ENCODE results near the gene SIGLEC10. TPM values are rescaled to one million over a fixed set of nuclear protein-coding genes. Genes with fewer than 3 reads are reported as not detected.
"Not testable (repeated sequence)": the region's sequence is repeated elsewhere in the genome, so short reads cannot be mapped to it uniquely, and the experiment has no call there.

SIGLEC10 gene
- not detected in 2 replicates for polyA plus RNA-seq (2011; rRNA removed)
- polyA plus RNA-seq (2012; cell fraction: cytosol; rRNA removed): not detected in 2 replicates
- not detected in 2 replicates for polyA plus RNA-seq (2012; cell fraction: nucleus; rRNA removed)
- polyA plus RNA-seq (2017; fragmentation: RNase III; extraction: RNeasy Plus Mini Kit Qiagen cat#74134 plus additional on column Dnase treatment): not detected in 3 replicates
- polyA minus RNA-seq (2011; rRNA and poly(A)+ RNA removed): not detected in 2 replicates

GRCh38 chr19:51417107-51417809, at the start of gene SIGLEC10:
Gene SIGLEC10, minus strand, starts transcription at chr19:51417642. Its CDS starts 61 bp downstream, at chr19:51417581.
- POLR2A ChIA-PET: no interaction called here
- H3K9me3 ChIP-seq: no peaks in the 10 kb centered on the region
- CTCF ChIA-PET: interaction anchor here (0.6 to 3.0 kb wide), 7 partner anchors 9 to 486 kb away, joined by 3 to 11 read pairs (median 7); no protein-coding TSS in a partner anchor
- H3K27ac ChIP-seq: no peak within 1 kb of the TSS
- no peak for TF ChIP-seq CBX8 (IDR thresholded peaks at IDR 0.05)
- no peak for ATAC-seq
- no peaks in the 10 kb centered on the region for H3K4me1 ChIP-seq
- no peak for FAIRE-seq
- WGBS (ENCODE audit: missing lambda C conversion rate): 46% methylated on average over 21 of the region's 21 CpGs
- no peak within 1 kb of the TSS for H3K4me3 ChIP-seq
- no peak within 1 kb of the TSS for H3K4me2 ChIP-seq
- DNase-seq (ENCODE audit: low read depth in 1 of 2, low spot score in 1 of 2): no peak

GRCh38 chr19:51466723-51467122, 49.3 kb upstream of the SIGLEC10 start:
- no peaks in the 10 kb centered on the region for H3K4me1 ChIP-seq
- H3K27ac ChIP-seq: no peak overlapping the region
- POLR2A ChIA-PET: no interaction called here
- WGBS (ENCODE audit: missing lambda C conversion rate): 7% methylated on average over 3 of the region's 3 CpGs
- FAIRE-seq (no peak), ATAC-seq (no peak), DNase-seq (ENCODE audit: low read depth in 1 of 2, low spot score in 1 of 2) (no peak)
- peaks cover 4% of the 10 kb centered on the region; the same call in 1 of the 3 replicates for H3K9me3 ChIP-seq
- no peak overlapping the region for H3K4me3 ChIP-seq
- no peak overlapping the region for H3K4me2 ChIP-seq
- CTCF ChIA-PET: interaction anchor here (1.0 to 1.2 kb wide), 2 partner anchors 30 to 191 kb away, joined by 4 to 6 read pairs; no protein-coding TSS in a partner anchor
- TF ChIP-seq MYC (IDR thresholded peaks at IDR 0.05; ENCODE audit: borderline replicate concordance, low read length) (no peak), BHLHE40 (IDR thresholded peaks at IDR 0.05; ENCODE audit: low read depth, low read length) (no peak), KDM1A (IDR thresholded peaks at IDR 0.05; ENCODE audit: low read depth) (no peak), PBX3 (IDR thresholded peaks at IDR 0.05) (no peak), NR3C1 (IDR thresholded peaks at IDR 0.05) (no peak), GATA3 (IDR thresholded peaks at IDR 0.05; ENCODE audit: borderline replicate concordance) (no peak), RAD21 (conservative IDR thresholded peaks at IDR 0.05 in 1 of 2, IDR thresholded peaks at IDR 0.05 in 1 of 2) (no peak), HOXA7 (CRISPR knock-in tag; IDR thresholded peaks at IDR 0.05) (no peak), CEBPB (IDR thresholded peaks at IDR 0.05) (no peak), POLR2AphosphoS2 (conservative IDR thresholded peaks at IDR 0.05; ENCODE audit: low read length) (no peak), EHF (CRISPR knock-in tag; IDR thresholded peaks at IDR 0.05) (no peak), CBX2 (IDR thresholded peaks at IDR 0.05; ENCODE audit: borderline replicate concordance, low read depth) (no peak), ZSCAN20 (CRISPR knock-in tag; IDR thresholded peaks at IDR 0.05) (no peak)

- 58% methylated on average over 15 of the region's 33 CpGs for WGBS (ENCODE audit: missing lambda C conversion rate)
- CTCF ChIA-PET; FAIRE-seq; DNase-seq (ENCODE audit: low read depth in 1 of 2, low spot score in 1 of 2); POLR2A ChIA-PET; H3K9me3 ChIP-seq; H3K4me3 ChIP-seq; H3K4me1 ChIP-seq; H3K4me2 ChIP-seq; H3K27ac ChIP-seq: not testable (repeated sequence)
- peak; percentile 20 to 27; a peak in 2 of 6 replicates for ATAC-seq
Observed at GRCh38 chr19:51463976-51464581, 46.6 kb upstream of the SIGLEC10 start.

- Histone ChIP-seq H3K4me1 (no peaks in the 10 kb centered on the region), H3K27ac (no peak overlapping the region), H3K4me2 (no peak overlapping the region), H3K9me3 (no peaks in the 10 kb centered on the region; the same call in 2 of the 3 replicates), H3K4me3 (no peak overlapping the region)
- TF ChIP-seq BCL3 (IDR thresholded peaks at IDR 0.05): no peak
- TF ChIP-seq ATOH8 (CRISPR knock-in tag; IDR thresholded peaks at IDR 0.05; ENCODE audit: low read depth): no peak
- TF ChIP-seq EHMT2 (IDR thresholded peaks at IDR 0.05; ENCODE audit: low read depth): no peak
- TF ChIP-seq NPAS2 (CRISPR knock-in tag; IDR thresholded peaks at IDR 0.05; ENCODE audit: borderline replicate concordance): no peak
- no peak for TF ChIP-seq ZC3H11A (IDR thresholded peaks at IDR 0.05)
- TF ChIP-seq BHLHE40 (IDR thresholded peaks at IDR 0.05; ENCODE audit: low read depth, low read length): no peak
- no peak for TF ChIP-seq JUNB (IDR thresholded peaks at IDR 0.05)
- no peak for TF ChIP-seq FOXS1 (CRISPR knock-in tag; IDR thresholded peaks at IDR 0.05)
- TF ChIP-seq NFE2L2 (conservative IDR thresholded peaks at IDR 0.05; ENCODE audit: low read length): no peak
- no peak for TF ChIP-seq POLR2A (IDR thresholded peaks at IDR 0.05; ENCODE audit: low read length)
- TF ChIP-seq GATA3 (IDR thresholded peaks at IDR 0.05; ENCODE audit: borderline replicate concordance): no peak
- TF ChIP-seq TFCP2L1 (CRISPR knock-in tag; IDR thresholded peaks at IDR 0.05): no peak
- no peak for TF ChIP-seq HOXB5 (CRISPR knock-in tag; IDR thresholded peaks at IDR 0.05)
- no peak for TF ChIP-seq HDAC2 (IDR thresholded peaks at IDR 0.05)
- no peak for TF ChIP-seq SREBF2 (IDR thresholded peaks at IDR 0.05)
- no peak for FAIRE-seq
- ChIA-PET POLR2A (no interaction called here), CTCF (interaction anchor here (1.1 to 1.7 kb wide), 2 partner anchors 11 to 194 kb away, joined by 4 to 17 read pairs; no protein-coding TSS in a partner anchor)
- no peak for DNase-seq (ENCODE audit: low read depth in 1 of 2, low spot score in 1 of 2)
- 43% methylated on average over 10 of the region's 10 CpGs for WGBS (ENCODE audit: missing lambda C conversion rate)
- ATAC-seq: no peak
Observed at GRCh38 chr19:51462681-51463080, 45.2 kb upstream of the SIGLEC10 start.
